DOHH2 (cell line): ENCODE data around the gene UBXN10.

Source experiments
- H3F3A ChIP-seq: fragments of 200-600 bp; sonication (generic), shearing (Covaris generic); 2 replicates; pipeline ENCODE4 v1.6.0; 2016; ENCODE audit warnings: antibody characterized with exemption, mild to moderate bottlenecking; ENCODE audit not compliant: control insufficient read depth, insufficient read depth
- H3K27ac ChIP-seq: fragments of 200-600 bp; sonication (generic); 2 replicates; pipeline ENCODE4 v1.5.1; 2014; ENCODE audit warnings: low read depth, mild to moderate bottlenecking, low read length, moderate library complexity
- H3K27me3 ChIP-seq: fragments of 200-600 bp; sonication (generic); 2 replicates; pipeline ENCODE4 v1.6.1; 2014; ENCODE audit warnings: mild to moderate bottlenecking, low read length, mixed read lengths; ENCODE audit not compliant: control insufficient read depth
- H3K36me3 ChIP-seq: fragments of 200-600 bp; sonication (generic); 2 replicates; pipeline ENCODE4 v1.6.1; 2014; ENCODE audit warnings: mild to moderate bottlenecking, low read length, moderate library complexity, mixed read lengths; ENCODE audit not compliant: control insufficient read depth
- H3K4me1 ChIP-seq: fragments of 200-600 bp; sonication (generic); 2 replicates; pipeline ENCODE4 v1.6.1; 2014; ENCODE audit warnings: mild to moderate bottlenecking, low read length, mixed read lengths; ENCODE audit not compliant: control insufficient read depth
- H3K4me2 ChIP-seq: fragments of 200-600 bp; sonication (generic); 2 replicates; pipeline ENCODE4 v1.6.0; 2014; ENCODE audit warnings: mild to moderate bottlenecking, low read length, moderate library complexity
- H3K4me3 ChIP-seq: fragments of 200-600 bp; sonication (generic); 2 replicates; pipeline ENCODE4 v1.5.1; 2014; ENCODE audit warnings: mild to moderate bottlenecking, low read length, mixed read lengths
- H3K79me2 ChIP-seq: fragments of 200-600 bp; sonication (generic); 2 replicates; pipeline ENCODE4 v1.6.1; 2014; ENCODE audit warnings: mild to moderate bottlenecking, low read length, mixed read lengths; ENCODE audit not compliant: control insufficient read depth
- H3K9me2 ChIP-seq: fragments of 200-600 bp; sonication (generic); replicated peaks from 2 replicates; pipeline ENCODE4 v1.6.1; 2014; ENCODE audit warnings: mild to moderate bottlenecking, low read length, mixed read lengths; ENCODE audit not compliant: control insufficient read depth
- H3K9me3 ChIP-seq: fragments of 200-600 bp; sonication (generic); 2 replicates; pipeline ENCODE4 v1.6.1; 2014; ENCODE audit warnings: antibody characterized with exemption, low read length, mixed read lengths; ENCODE audit not compliant: control insufficient read depth, insufficient read depth
- H4K20me1 ChIP-seq: fragments of 200-600 bp; sonication (generic); 2 replicates; pipeline ENCODE4 v1.6.0; 2014; ENCODE audit warnings: low read depth, mild to moderate bottlenecking, antibody characterized with exemption, low read length, moderate library complexity; ENCODE audit not compliant: control insufficient read depth, insufficient read depth
- EZH2phosphoT487 ChIP-seq: fragments of 200-600 bp; sonication (generic); IDR thresholded peaks from 2 replicates; pipeline ENCODE4 v1.6.1; 2017; ENCODE audit warnings: borderline replicate concordance, mild to moderate bottlenecking, antibody characterized with exemption, low read length, moderate library complexity, mixed read lengths
- TF ChIP-seq, protein P1 (sequence below): fragments of 200-600 bp; sonication (generic); IDR thresholded peaks from one replicate; pipeline ENCODE4 v1.5.1; 2014; ENCODE audit warnings: antibody characterized with exemption, mild to moderate bottlenecking, low read depth, low read length; ENCODE audit not compliant: poor library complexity, severe bottlenecking

UBXN10 gene

GRCh38 chr1:20137604-20138003 is 48.3 kb upstream of the UBXN10 start:
- no peak overlapping the region for H3K4me3 ChIP-seq
- H3K4me1 ChIP-seq = no peaks in the 10 kb centered on the region
- H3K27ac ChIP-seq = no peak overlapping the region
- no peaks in the 10 kb centered on the region for H3K27me3 ChIP-seq
- no peaks in the 10 kb centered on the region for H3K9me3 ChIP-seq
- no peak for TF ChIP-seq EZH2phosphoT487
- TF ChIP-seq, protein P1, sequence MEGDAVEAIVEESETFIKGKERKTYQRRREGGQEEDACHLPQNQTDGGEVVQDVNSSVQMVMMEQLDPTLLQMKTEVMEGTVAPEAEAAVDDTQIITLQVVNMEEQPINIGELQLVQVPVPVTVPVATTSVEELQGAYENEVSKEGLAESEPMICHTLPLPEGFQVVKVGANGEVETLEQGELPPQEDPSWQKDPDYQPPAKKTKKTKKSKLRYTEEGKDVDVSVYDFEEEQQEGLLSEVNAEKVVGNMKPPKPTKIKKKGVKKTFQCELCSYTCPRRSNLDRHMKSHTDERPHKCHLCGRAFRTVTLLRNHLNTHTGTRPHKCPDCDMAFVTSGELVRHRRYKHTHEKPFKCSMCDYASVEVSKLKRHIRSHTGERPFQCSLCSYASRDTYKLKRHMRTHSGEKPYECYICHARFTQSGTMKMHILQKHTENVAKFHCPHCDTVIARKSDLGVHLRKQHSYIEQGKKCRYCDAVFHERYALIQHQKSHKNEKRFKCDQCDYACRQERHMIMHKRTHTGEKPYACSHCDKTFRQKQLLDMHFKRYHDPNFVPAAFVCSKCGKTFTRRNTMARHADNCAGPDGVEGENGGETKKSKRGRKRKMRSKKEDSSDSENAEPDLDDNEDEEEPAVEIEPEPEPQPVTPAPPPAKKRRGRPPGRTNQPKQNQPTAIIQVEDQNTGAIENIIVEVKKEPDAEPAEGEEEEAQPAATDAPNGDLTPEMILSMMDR = no peak
- no peaks in the 10 kb centered on the region for H4K20me1 ChIP-seq
- H3K9me2 ChIP-seq = no peaks in the 10 kb centered on the region
- H3F3A ChIP-seq = no peaks in the 10 kb centered on the region
- H3K36me3 ChIP-seq = no peaks in the 10 kb centered on the region
- H3K4me2 ChIP-seq = no peak overlapping the region
- H3K79me2 ChIP-seq = no peaks in the 10 kb centered on the region

- H3K9me2 ChIP-seq = no peaks in the 10 kb centered on the region
- no peaks in the 10 kb centered on the region for H3F3A ChIP-seq
- H3K4me2 ChIP-seq = no peak overlapping the region
- H3K4me1 ChIP-seq = no peaks in the 10 kb centered on the region
- no peak overlapping the region for H3K4me3 ChIP-seq
- no peaks in the 10 kb centered on the region for H4K20me1 ChIP-seq
- H3K27ac ChIP-seq = no peak overlapping the region
- no peaks in the 10 kb centered on the region for H3K36me3 ChIP-seq
- H3K9me3 ChIP-seq = no peaks in the 10 kb centered on the region
- TF ChIP-seq, protein P1 = no peak
- H3K79me2 ChIP-seq = no peaks in the 10 kb centered on the region
- no peaks in the 10 kb centered on the region for H3K27me3 ChIP-seq
Measured at GRCh38 chr1:20138346-20138745, 47.5 kb upstream of the UBXN10 start.

DNA sequence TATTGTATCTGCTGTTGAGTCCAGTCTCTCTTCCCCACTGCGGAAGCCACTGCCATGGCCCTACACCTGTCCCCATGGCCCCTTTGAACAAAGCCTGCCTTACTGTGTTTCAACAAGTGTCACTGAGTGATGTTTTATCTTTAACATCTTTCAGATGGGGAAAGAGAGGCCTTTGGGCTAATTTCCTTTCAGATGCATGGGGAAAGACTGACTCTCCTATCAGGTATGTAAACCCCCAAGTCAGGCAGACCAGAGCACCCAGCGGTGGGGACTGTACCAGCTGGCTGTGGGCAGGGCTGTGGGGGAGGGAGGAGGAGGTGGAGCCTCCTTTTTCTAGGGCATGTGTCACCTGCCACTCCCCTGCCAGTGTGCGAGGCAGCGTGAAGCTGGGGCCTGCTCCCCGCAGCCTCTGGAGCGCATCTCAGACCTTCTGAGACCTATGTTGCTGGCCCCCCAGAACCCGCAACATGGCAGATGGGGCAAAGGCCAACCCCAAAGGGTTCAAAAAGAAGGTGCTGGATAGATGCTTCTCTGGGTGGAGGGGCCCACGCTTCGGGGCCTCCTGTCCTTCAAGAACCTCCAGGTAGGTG is 46.8 kb upstream of the UBXN10 start, which contains the start of gene PLA2G2F:
Gene PLA2G2F (plus strand): TSS at position 363 of the 590 bp plus-strand sequence. CDS start 105 bp downstream, at position 468.
- Histone ChIP-seq H3K36me3 (no peaks in the 10 kb centered on the region), H3K4me3 (no peak within 1 kb of the TSS), H3K4me1 (no peaks in the 10 kb centered on the region), H3F3A (no peaks in the 10 kb centered on the region), H3K27ac (no peak within 1 kb of the TSS), H3K79me2 (no peaks in the 10 kb centered on the region), H3K9me2 (no peaks in the 10 kb centered on the region), H3K4me2 (no peak within 1 kb of the TSS), H4K20me1 (no peaks in the 10 kb centered on the region), H3K27me3 (no peaks in the 10 kb centered on the region), H3K9me3 (no peaks in the 10 kb centered on the region)
- TF ChIP-seq EZH2phosphoT487 = no peak
- TF ChIP-seq, protein P1 = no peak
